HG02943 (cell line): ENCODE results near the gene PSMD8.
"Not testable (repeated sequence)": the region's sequence is repeated elsewhere in the genome, so short reads cannot be mapped to it uniquely, and the experiment has no call there.

Experiments used
- ATAC-seq: cut with Tn5 transposase; IDR thresholded peaks from one replicate; pipeline ENCODE4 v1.9.1; 2021; ENCODE audit warnings: mild to moderate bottlenecking, low read depth, moderate library complexity; ENCODE audit not compliant: unreplicated experiment

Gene PSMD8

GRCh38 chr19:38405276-38405675, 30.9 kb downstream of the PSMD8 start:
- ATAC-seq = no peak

DNA sequence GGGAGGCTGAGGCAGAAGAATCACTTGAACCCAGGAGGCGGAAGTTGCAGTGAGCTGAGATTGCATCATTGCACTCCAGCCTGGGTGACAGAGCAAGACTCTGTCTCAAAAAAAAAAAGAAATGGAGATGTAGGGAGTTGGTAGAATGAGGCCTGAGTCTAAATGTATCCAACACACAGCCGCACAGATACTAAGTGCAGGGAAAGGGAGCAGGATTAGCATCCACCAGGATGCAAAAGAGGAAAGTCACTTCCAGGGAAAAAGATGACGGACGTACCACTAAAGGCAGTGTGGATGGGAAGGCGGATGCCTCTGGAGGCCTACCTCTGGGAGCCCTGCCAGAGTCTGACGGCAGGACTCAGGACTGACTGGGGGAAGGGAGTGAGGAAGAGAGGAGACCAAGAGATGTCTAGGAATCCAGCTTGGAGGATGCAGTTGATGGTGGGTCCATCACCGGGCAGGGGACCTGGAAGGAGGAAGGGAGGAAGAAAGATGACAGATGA, 35.3 kb downstream of the PSMD8 start:
- ATAC-seq = no peak

DNA sequence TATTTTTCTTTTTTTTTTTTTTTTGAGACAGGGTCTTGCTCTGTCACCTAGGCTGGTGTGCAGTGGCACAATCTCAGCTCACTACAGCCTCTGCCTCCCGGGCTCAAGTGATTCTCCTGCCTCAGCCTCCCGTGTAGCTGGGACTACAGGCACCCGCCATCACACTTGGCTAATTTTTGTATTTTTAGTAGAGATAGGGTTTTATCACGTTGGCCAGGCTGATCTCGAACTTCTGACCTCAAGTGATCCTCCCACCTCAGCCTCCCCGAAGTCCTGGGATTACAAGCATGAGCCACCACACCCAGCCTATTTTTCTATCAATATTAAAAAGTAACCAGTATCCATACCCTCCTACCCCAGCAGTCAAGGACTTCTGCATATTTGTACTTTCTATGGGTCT, 36.0 kb downstream of the PSMD8 start:
- not testable (repeated sequence) for ATAC-seq

DNA sequence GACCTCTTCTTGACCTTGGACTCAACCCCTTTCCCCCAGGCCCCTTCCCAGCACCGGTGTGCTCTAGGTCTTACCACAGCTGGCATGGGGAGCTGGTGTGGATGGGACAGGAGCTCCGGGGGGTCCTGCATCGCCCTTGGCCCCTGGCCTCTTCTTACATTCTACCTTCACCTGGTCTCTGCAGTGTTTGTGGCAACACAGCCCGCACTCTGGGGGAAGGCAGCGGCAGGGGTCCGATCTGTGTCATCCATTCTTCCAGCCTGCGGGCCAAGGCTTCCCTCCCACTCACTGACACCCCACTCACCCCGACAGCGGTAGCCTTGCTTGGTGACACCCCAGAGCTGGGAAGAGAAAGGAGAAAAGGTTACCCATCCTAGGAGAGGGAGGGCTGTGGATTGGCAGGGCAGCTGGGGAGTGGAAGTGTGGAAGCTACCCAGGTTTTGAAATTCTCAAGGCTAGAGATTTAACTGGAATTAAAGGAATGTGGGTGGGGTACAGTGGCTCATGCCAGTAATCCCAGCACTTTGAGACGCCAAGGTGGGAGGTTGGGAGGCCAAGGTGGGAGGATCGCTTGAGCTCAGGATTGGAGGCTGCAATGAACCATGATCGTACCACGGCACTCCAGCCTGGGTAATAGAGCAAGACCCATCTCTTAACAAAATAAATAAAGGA, 36.8 kb downstream of the PSMD8 start:
- ATAC-seq = no peak

DNA sequence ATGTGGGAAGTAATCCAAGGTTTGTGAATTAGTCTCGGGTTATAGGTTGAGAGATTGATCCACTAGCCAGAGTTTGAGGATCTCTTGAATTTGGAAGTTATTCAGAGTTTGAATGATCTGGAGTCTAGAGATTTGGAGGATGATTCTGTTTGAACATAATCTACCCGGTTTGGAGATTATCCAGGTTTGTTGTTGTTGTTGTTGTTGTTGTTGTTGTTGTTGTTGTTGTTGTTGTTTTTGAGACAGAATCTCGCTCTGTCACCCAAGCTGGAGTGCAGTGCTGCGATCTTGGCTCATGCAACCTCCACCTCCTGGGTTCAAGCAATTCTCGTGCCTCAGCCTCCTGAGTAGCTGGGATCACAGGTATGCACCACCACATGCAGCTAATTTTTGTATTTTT, 37.5 kb downstream of the PSMD8 start:
- not testable (repeated sequence) for ATAC-seq

DNA sequence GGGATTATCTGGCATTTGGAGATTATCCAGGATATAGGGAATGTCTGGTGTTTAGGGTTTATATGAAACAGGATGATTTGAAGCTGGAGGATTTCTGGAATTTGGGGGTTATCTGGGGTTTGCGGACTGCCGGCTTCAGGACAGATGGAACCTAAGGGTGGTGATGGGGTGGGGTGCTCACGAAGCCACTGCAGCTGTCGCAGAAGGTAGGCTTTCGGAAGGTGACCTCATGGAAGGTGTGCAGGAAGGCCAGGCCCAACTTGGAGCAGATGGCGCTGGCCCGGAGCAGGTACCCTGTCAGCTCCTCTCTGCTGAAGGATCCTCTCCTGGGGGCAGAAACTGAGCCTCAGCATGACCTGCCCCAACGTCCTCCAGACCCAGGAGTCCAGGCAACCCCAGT, 38.1 kb downstream of the PSMD8 start:
- no peak for ATAC-seq

- ATAC-seq = no peak
Observed at GRCh38 chr19:38412961-38413360, 38.6 kb downstream of the PSMD8 start.

DNA sequence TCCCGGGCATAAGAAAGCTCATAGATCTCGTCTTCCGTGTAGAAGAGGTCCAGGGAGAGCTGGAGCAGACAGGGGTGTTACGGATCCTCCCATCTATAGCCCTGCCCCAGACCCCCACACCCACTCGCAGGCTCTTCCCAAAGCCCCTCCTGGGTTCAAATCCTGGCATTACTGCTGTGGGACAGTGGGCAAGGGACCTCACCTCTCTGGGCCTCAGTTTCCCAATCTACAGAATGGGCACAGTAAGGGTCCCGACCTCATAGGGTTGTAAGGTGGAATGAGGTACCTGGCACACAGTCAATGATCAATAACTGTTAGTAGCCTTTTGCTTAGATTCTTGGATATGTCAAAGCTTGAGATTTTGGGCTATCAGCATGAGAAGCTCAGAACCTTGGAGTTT, 39.0 kb downstream of the PSMD8 start:
- ATAC-seq = no peak

DNA sequence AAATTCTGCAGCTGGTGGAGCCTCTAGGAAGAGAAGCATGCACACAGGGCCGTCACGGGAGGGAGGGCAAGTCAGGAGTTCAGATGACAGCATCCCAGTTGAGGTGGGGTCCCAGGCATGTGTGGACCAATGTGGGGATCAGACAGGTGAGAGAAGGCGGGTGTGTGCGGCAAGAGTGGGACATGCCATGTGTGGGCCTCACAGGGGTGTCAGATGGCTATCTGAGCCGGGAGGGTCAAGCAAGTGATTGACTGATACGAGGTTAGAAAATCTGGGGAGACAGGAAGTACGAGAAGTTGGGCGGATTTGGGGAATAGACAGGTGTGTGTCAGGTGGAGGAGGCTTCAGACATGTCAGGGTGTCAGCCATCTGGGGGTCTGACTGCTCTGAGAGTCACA, 42.8 kb downstream of the PSMD8 start:
- no peak for ATAC-seq

DNA sequence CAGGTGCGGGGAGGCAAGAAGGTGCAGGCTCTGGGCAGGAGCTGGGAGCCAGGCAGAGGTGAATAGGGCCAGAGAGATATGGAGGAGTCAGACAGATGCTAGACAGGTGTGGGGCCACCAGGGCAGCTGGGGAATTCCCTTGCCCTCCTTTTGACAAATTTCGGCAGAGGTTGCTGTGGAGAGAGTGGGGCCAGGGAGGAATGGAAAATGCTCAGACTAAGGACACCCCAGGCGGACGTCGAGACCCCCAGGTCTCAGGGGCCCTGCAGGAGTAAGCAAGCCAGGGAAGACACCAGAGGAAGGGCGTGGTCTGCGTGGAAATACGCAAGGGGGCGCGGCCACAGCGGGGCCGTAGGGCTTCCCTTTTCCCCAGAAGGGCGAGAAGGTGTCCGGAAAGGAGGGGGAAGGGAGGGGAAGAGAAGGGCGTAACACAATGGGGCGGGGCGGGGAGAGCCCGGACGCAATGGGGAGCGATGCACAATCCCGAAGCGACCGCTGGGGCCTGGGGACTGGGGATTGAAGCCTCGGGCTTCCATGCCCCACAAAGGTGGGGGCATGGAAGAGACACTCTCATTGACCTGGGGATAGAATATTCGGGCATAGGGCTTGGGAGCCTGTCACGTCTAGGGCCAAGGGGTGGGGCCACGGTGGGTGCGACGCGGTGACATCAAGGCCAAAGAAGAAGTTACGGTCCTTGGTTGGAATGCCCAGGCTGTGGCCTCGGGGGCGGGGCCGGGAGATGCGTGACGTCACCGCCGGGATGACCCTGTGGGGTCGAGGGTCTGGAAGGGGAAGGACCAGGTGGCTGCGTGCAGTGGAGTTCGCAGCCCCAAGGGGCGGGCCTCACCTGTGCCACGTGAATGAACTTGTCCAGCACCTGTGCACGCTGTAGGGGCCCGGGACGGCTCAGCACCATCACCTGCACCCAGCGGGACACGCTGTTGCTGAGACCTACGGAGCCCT, 43.5 kb downstream of the PSMD8 start:
- no peak for ATAC-seq

DNA sequence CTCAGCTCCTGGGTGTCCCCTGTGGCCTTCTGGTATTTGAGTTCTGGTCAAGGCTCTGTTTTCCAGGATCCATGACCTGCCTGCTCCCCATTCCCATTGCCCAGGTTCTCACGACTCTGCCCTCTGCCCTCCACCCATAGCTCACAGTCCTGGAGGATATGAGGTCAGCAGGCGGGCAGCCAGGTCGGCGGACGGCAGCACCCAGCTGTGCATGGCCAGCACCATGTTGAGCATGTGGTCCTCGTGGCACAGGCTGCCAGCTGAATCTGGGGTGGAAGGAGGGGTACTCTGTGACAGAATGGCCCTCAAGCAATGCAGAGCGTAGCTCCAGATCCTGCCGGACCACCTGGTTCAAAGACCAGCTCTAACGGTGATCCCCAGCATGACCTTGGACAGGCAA, 46.6 kb downstream of the PSMD8 start:
- no peak for ATAC-seq

DNA sequence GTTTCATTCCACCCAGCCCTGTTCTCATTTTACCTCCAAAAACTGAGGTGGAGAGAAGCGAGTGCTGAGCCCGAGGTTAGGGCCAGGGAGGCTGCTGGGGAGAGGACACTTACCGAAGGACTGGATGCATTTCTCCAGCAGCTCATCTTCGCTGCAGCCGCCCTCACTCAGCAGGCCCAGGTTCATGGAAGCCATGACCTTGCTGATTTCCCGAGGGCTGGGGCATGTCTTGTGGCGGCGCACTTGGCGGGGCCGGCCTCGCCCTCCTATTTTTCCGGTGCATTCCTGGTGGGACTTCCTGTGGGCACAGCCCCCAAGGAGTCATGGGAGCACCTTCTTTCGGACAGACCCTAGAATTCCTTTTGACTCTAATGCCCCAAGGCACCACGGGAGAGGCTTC, 47.5 kb downstream of the PSMD8 start:
- ATAC-seq = no peak

GRCh38 chr19:38422438-38422837, 48.1 kb downstream of the PSMD8 start:
- ATAC-seq = no peak

DNA sequence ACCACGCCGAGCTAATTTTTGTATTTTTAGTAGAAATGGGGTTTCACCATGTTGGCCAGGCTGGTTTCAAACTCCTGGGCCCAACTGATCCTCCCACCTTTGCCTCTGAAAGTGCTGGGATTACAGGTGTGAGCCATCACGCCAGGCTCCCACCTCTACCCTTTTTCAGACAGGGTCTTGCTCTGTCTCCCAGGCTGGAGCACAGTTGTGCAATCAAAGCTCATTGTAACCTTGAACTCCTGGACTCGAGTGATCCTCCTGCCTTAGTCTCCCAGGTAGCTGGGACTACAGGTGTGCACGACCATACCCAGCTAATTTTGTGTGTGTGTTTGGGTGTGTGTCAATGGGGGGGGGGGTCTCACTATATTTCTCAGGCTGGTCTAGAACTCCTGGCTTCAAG, 49.9 kb downstream of the PSMD8 start:
- no peak for ATAC-seq

- ATAC-seq = no peak
Observed at GRCh38 chr19:38425222-38425809, 50.9 kb downstream of the PSMD8 start.

- no peak for ATAC-seq
Observed at GRCh38 chr19:38425810-38426466, 51.6 kb downstream of the PSMD8 start, which contains the start of gene RASGRP4. RASGRP4 (minus strand) TSS chr19:38426219; CDS start chr19:38426091, 128 bp downstream.

GRCh38 chr19:38427035-38427677, 52.8 kb downstream of the PSMD8 start:
- ATAC-seq = not testable (repeated sequence)

DNA sequence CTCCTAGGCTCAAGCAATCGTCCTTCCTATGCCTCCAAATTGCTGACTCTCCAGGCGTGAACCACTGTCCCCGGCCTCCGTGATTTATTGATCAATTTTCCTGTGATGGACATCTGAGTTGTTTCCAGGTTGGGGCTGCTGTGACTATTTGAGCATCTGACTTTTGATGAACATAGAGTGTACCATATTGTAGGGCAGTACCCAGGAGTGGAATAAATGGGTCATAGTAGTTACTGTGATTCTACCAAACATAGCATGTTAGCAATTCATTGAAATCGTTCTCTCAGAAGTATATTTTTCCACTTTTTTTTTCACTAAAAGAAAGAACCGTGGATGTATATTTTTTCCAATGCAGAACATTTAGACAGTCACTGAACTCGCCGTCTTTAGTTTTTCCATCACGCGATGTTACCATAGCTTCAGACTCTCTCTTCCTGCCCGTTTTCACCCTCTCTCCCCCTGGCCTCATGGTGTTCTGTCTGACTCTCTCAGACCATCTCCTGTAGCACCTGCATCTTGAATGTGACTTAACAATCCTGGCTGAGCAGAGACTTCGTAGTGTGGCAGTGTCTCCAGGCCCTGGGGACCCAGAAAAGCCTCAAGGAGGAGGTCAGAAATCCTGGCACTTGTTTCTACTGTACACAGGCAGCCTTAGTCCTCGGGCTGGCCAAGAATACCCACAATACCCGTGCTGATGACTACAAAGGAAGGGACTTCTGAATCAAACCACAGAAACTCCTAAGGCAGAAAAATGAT, 54.9 kb downstream of the PSMD8 start:
- no peak for ATAC-seq

DNA sequence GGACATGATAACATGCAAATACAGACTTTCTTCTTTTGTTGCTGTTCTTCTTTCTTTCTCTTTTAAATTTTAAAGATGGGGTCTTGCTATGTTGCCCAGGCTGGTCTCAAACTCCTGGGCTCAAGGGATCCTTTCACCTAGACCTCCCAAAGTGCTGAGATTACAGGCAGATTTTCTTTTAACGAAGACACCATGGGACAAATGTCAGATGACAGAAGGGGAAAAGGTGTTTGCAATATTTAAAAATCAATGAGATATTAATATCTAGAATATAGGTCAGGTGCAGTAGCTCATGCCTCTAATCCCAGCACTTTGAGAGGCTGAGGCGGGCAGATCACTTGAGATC, 55.4 kb downstream of the PSMD8 start:
- no peak for ATAC-seq

- ATAC-seq = no peak
Observed at GRCh38 chr19:38430931-38431330, 56.6 kb downstream of the PSMD8 start.
